Spleen (tissue), 11 donors: ENCODE results near the gene PTPRG. TPM values are rescaled to one million over a fixed set of nuclear protein-coding genes. Genes with fewer than 3 reads are reported as not detected.

Experiments used
- DNase-seq: peaks from one replicate; pipeline ENCODE4 v3.0.0-alpha.2; 2020
- H3K27ac ChIP-seq, 8 donors: fragments of 200-600 bp; sonication (generic) in 7 of 8; 1 replicate in 4 of 8; 2 replicates in 4 of 8; pipeline versions ENCODE4 v1.5.0 to v1.8.0; 2016 to 2021; ENCODE audit warnings: inconsistent platforms in 4 of 8, mild to moderate bottlenecking in 4 of 8, moderate library complexity in 1 of 8
- H3K27me3 ChIP-seq, 7 donors: fragments of 200-600 bp; sonication (generic) in 6 of 7; replicated peaks in 1 of 7; 1 replicate in 4 of 7; 2 replicates in 3 of 7; pipeline versions ENCODE4 v1.5.0 to v1.8.0; 2016 to 2021; ENCODE audit warnings: inconsistent platforms in 3 of 7, mild to moderate bottlenecking in 1 of 7
- H3K36me3 ChIP-seq, 6 donors: fragments of 200-600 bp; sonication (generic) in 5 of 6; 1 replicate in 4 of 6; 2 replicates in 2 of 6; pipeline versions ENCODE4 v1.5.0 to v1.8.0; 2016 to 2021; ENCODE audit warnings: inconsistent platforms in 2 of 6
- H3K4me1 ChIP-seq, 6 donors: fragments of 200-600 bp; sonication (generic) in 5 of 6; 1 replicate in 3 of 6; 2 replicates in 3 of 6; pipeline versions ENCODE4 v1.5.0 to v1.8.0; 2016 to 2021; ENCODE audit warnings: inconsistent platforms in 3 of 6
- H3K4me3 ChIP-seq, 8 donors: fragments of 200-600 bp; sonication (generic) in 7 of 8; 1 replicate in 4 of 8; 2 replicates in 4 of 8; pipeline versions ENCODE4 v1.5.0 to v1.8.0; 2016 to 2021; ENCODE audit warnings: inconsistent platforms in 4 of 8, mild to moderate bottlenecking in 4 of 8, moderate library complexity in 2 of 8
- H3K9me3 ChIP-seq, 8 donors: fragments of 200-600 bp; sonication (generic) in 7 of 8; 1 replicate in 4 of 8; 2 replicates in 4 of 8; pipeline versions ENCODE4 v1.5.0 to v1.8.0; 2016 to 2021; ENCODE audit warnings: inconsistent platforms in 4 of 8
- CTCF ChIP-seq, 11 experiments: fragments of 200-600 bp in 7 of 11; fragments of 450-650 bp in 4 of 11; sonication (generic) in 4 of 11; IDR thresholded peaks in 8 of 11; conservative IDR thresholded peaks in 3 of 11; 1 replicate in 7 of 11; 2 replicates in 4 of 11; pipeline versions ENCODE4 v1.4.0 to v1.8.0; 2016 to 2021; ENCODE audit warnings: antibody characterized with exemption in 11 of 11, inconsistent platforms in 4 of 11, mild to moderate bottlenecking in 1 of 11
- POLR2A ChIP-seq, 3 donors: fragments of 450-650 bp; IDR thresholded peaks; one replicate each; pipeline ENCODE4 v1.5.1; 2017; ENCODE audit warnings: antibody characterized with exemption in 3 of 3, mild to moderate bottlenecking in 1 of 3
- POLR2AphosphoS5 ChIP-seq, 3 donors: sonication (generic); formaldehyde crosslinking; IDR thresholded peaks; one replicate each; pipeline ENCODE4 v1.5.1; 2017; ENCODE audit warnings: antibody characterized with exemption in 3 of 3
- WGBS, 5 donors: extraction: QIAGEN DNeasy Blood & Tissue Kit in 3 of 5; methylation state at CpG; one replicate each; pipeline versions ENCODE4 v1.1.5 to v1.1.7; 2013 to 2018; 5-methylcytosine and 5-hydroxymethylcytosine counted together
- intact Hi-C: fragments of 100-400 bp; cut with DNase I; formaldehyde crosslinking; loops from one replicate; pipeline ENCODE4 v1.15.0; 2023; ENCODE audit warnings: low total_unique reads
- polyA plus RNA-seq, 3 donors: library from polyadenylated mRNA; stranded (reverse); fragments of 200-250 nt; gene quantifications; one replicate each; pipeline ENCODE4 v1.2.1, GENCODE V29; 2013
- total RNA-seq, 7 donors: library from RNA; depleted of rRNA in 3 of 7; stranded (reverse); fragments of >200 nt in 3 of 7; fragmentation: NEBNext Ultra II Directional in 4 of 7; extraction: Animal tissue kit (Norgen Biotek cat#: 25700) in 4 of 7; gene quantifications; one replicate each; pipeline versions ENCODE4 v1.1.0 to v1.2.1, GENCODE V29; 2016 to 2021
- donor health status: healthy with polysubstance abuse.
- donor health status: DM: no; HTN: no; CAD: no; lungs with moderate emphysema.
- donor health status: DM: no; HTN: no; CAD: no.
- donor health status: Bipolar disorder and iron deficiency.
- donor health status: healthy.
- donor health status: DM: no; HTN: no; CAD: no.
- donor health status: DM: yes; HTN: yes; CAD: no.

PTPRG gene
- total and polyA plus RNA-seq, 10 donors = 0.89 to 77.0 (median 34.5) TPM

DNA sequence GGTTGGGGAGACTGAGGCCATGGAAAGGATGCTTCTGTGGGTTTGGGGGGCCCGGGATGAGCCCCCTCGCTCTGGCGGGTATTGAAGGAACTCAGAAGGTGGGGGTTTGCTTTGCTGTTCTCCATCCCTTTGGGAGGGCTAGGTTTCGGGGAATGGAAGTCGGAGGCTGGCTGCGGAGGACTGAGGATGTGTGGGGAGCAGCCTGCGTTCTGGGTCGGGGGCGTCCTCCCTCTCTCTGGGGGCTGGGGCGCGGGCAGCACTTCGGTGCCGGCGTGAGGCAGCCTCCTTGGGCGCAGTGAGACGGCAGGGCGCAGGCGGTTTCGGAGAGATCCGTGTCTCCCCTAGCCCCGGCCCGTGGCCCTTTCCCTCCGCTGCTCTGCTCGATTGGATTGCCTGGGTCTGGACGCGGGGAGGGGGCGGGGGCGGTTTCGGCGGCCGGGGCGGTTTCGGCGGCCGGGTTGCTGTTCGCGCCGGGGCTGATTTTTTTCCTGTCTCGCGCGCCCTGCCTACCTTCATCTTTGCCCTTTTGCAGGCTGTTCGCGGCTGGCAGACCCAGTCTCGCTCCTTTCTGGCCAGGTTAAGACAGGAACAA is 1.4 kb downstream of the PTPRG start:
- no peak for TF ChIP-seq POLR2AphosphoS5 (IDR thresholded peaks at IDR 0.05)
- TF ChIP-seq CTCF (IDR thresholded peaks at IDR 0.05 in 8 of 11, conservative IDR thresholded peaks at IDR 0.05 in 3 of 11) = no peak
- TF ChIP-seq POLR2A (IDR thresholded peaks at IDR 0.05) = no peak
- no peak for DNase-seq
- Histone ChIP-seq H3K27me3 (peaks cover 0 to 82% (median 51%) of the 10 kb centered on the region in 7 donors), H3K4me1 (peaks cover 0 to 61% (median 37%) of the 10 kb centered on the region in 6 donors), H3K27ac (peak overlapping the region in 5 of 8 donors; percentile 85 to 94 (median 90)), H3K4me3 (peak overlapping the region; percentile 37 to 74 (median 54)), H3K9me3 (peaks cover 0 to 12% (median 3%) of the 10 kb centered on the region in 8 donors), H3K36me3 (no peaks in the 10 kb centered on the region)
- WGBS, 5 donors = 1 to 5% (median 2%) methylated on average over 18 to 44 of the region's 44 CpGs
- intact Hi-C loops = no loop called here

- peaks cover 0 to 61% (median 37%) of the 10 kb centered on the region in 6 donors for H3K4me1 ChIP-seq
- H3K27ac ChIP-seq = peak overlapping the region in 1 of 8 donors; percentile 91
- H3K4me3 ChIP-seq = peak overlapping the region; percentile 37 to 74 (median 54)
- intact Hi-C loops = no loop called here
- 3 to 9% (median 5%) methylated on average over 41 to 52 of the region's 52 CpGs for WGBS, 5 donors
- TF ChIP-seq POLR2AphosphoS5 (IDR thresholded peaks at IDR 0.05) (no peak), POLR2A (IDR thresholded peaks at IDR 0.05) (no peak), CTCF (IDR thresholded peaks at IDR 0.05 in 8 of 11, conservative IDR thresholded peaks at IDR 0.05 in 3 of 11) (no peak)
- H3K27me3 ChIP-seq = peaks cover 0 to 75% (median 46%) of the 10 kb centered on the region in 7 donors
- H3K9me3 ChIP-seq = peaks cover 0 to 4% (median under 1%) of the 10 kb centered on the region in 8 donors
- DNase-seq = no peak
- H3K36me3 ChIP-seq = no peaks in the 10 kb centered on the region
Observed at GRCh38 chr3:61563313-61564271, 2.2 kb downstream of the PTPRG start.

DNA sequence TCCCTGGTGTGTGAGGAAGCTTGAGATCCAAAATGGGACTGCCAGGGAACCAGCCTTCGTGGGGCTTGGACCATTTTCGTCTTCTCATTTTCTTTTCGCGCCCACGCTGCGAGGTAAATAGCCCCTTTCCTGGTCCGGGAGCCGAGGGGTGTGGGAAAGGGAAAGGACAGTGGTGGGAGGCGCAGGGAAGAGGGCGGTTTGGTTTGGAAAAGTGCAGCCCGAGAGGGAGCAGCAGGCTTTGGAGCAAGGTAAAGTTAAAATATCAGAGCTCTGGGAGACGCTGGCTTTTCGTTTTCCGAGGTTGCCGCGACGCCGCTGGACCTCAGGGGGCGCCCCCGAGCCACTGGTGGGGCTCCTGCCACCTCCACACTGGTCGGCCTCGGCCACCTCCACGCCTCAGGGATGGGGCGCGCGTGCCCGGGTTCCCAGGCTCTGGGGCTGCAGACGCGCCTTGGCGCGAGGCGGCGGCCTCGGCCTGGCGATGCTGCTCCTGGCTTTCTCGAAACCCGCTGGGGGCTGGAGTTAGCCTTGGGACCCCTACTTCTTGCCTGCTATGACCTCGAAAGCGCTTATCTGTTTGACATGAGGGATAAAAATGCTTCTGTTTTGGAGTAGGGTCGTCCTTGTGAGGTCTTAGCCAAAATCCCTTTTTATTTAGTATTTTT is 3.2 kb downstream of the PTPRG start:
- peaks cover 0 to 57% (median 36%) of the 10 kb centered on the region in 6 donors for H3K4me1 ChIP-seq
- TF ChIP-seq CTCF (IDR thresholded peaks at IDR 0.05 in 8 of 11, conservative IDR thresholded peaks at IDR 0.05 in 3 of 11) = peak in 10 of 11 experiments; percentile 5 to 73 (median 60)
- peak; percentile 13 to 75 (median 62) for TF ChIP-seq POLR2AphosphoS5 (IDR thresholded peaks at IDR 0.05)
- TF ChIP-seq POLR2A (IDR thresholded peaks at IDR 0.05) = no peak
- intact Hi-C loops = no loop called here
- H3K36me3 ChIP-seq = no peaks in the 10 kb centered on the region
- 11 to 14% (median 12%) methylated on average over 24 to 40 of the region's 40 CpGs for WGBS, 5 donors
- DNase-seq = peak; percentile 84
- H3K27ac ChIP-seq = peak overlapping the region in 1 of 8 donors; percentile 16
- H3K27me3 ChIP-seq = peaks cover 0 to 66% (median 43%) of the 10 kb centered on the region in 7 donors
- H3K9me3 ChIP-seq = no peaks in the 10 kb centered on the region
- H3K4me3 ChIP-seq = peak overlapping the region in 7 of 8 donors; percentile 37 to 74 (median 57)
